K562 (cell line): ENCODE data around the gene PPP1R14C. TPM values are rescaled to one million over a fixed set of nuclear protein-coding genes. Genes with fewer than 3 reads are reported as not detected.

Source experiments
- ARHGAP35 ChIP-seq: fragments of 450-650 bp; IDR thresholded peaks from 2 replicates; pipeline ENCODE4 v1.6.1; 2018; ENCODE audit not compliant: partially characterized antibody
- ATF3 ChIP-seq, 2 experiments: fragments of 450-650 bp in 1 of 2; sonication (generic) in 1 of 2; formaldehyde crosslinking in 1 of 2; IDR thresholded peaks in 1 of 2; conservative IDR thresholded peaks in 1 of 2; 2 replicates each; pipeline versions ENCODE4 v1.6.1 to v1.8.1; 2016 to 2023; ENCODE audit warnings: mild to moderate bottlenecking in 2 of 2, moderate library complexity in 2 of 2, inconsistent platforms in 1 of 2, missing genetic modification reagents in 1 of 2
- CSDE1 ChIP-seq, 2 experiments: fragments of 450-650 bp; IDR thresholded peaks; 2 replicates each; pipeline ENCODE4 v1.6.1; 2016; ENCODE audit warnings: mild to moderate bottlenecking in 1 of 2
- GATA2 ChIP-seq: sonication (generic); formaldehyde crosslinking; IDR thresholded peaks from 2 replicates; pipeline ENCODE4 v1.4.0; 2020; ENCODE audit warnings: mild to moderate bottlenecking, missing genetic modification reagents
- HNRNPL ChIP-seq: fragments of 200-400 bp; formaldehyde crosslinking; IDR thresholded peaks from 2 replicates; pipeline ENCODE4 v1.6.1; 2017; ENCODE audit warnings: low read depth, mild to moderate bottlenecking, low read length
- NR3C1 ChIP-seq: sonication (generic); formaldehyde crosslinking; IDR thresholded peaks from 2 replicates; pipeline ENCODE4 v1.8.1; 2022; ENCODE audit warnings: missing genetic modification reagents
- PRDM10 ChIP-seq: fragments of 450-650 bp; IDR thresholded peaks from 2 replicates; pipeline ENCODE4 v1.6.1; 2018; ENCODE audit not compliant: partially characterized antibody
- ZBTB11 ChIP-seq, 3 experiments: fragments of 200-800 bp in 1 of 3; fragments of 250-450 bp in 1 of 3; fragments of 450-650 bp in 1 of 3; sonication (Bioruptor Pico) in 1 of 3; sonication (Bioruptor generic) in 1 of 3; formaldehyde crosslinking in 1 of 3; IDR thresholded peaks; 2 replicates each; pipeline versions ENCODE4 v1.6.1 to v1.8.0; 2016 to 2022; ENCODE audit warnings: mild to moderate bottlenecking in 2 of 3, missing genetic modification characterization in 2 of 3, missing compliant biosample characterization in 1 of 3, moderate library complexity in 1 of 3
- ZBTB43 ChIP-seq: sonication (generic); formaldehyde crosslinking; IDR thresholded peaks from 2 replicates; pipeline ENCODE4 v1.8.0; 2023; ENCODE audit warnings: mild to moderate bottlenecking, missing genetic modification reagents
- ZC3H8 ChIP-seq: fragments of 450-650 bp; IDR thresholded peaks from 2 replicates; pipeline ENCODE4 v1.6.1; 2017
- ZFP30 ChIP-seq: fragments of 250-450 bp; sonication (Bioruptor Pico); IDR thresholded peaks from 2 replicates; pipeline ENCODE4 v1.8.0; 2022; ENCODE audit warnings: moderate library complexity, mild to moderate bottlenecking, inconsistent platforms, borderline replicate concordance
- ZNF592 ChIP-seq: fragments of 450-650 bp; IDR thresholded peaks from 2 replicates; pipeline ENCODE4 v1.6.1; 2017; ENCODE audit warnings: antibody characterized with exemption, mild to moderate bottlenecking
- polyA plus RNA-seq, 8 experiments: library from polyadenylated mRNA; depleted of rRNA in 4 of 8; stranded (reverse) in 5 of 8; unstranded in 3 of 8; fragments of >200 nt; fragmentation: Nextera tagmentation in 2 of 8; fragmentation: Illumina TruSeq in 1 of 8; extraction: Ambion mirVana in 2 of 8; extraction: Trizol in 1 of 8; gene quantifications; 2 replicates each; pipeline versions ENCODE4 v1.2.1 to v1.2.3, GENCODE V29; 2011 to 2014; ENCODE audit warnings: inconsistent platforms in 1 of 8, missing spikeins in 1 of 8
- total RNA-seq, 7 experiments: library from RNA; depleted of rRNA in 6 of 7; stranded (reverse); fragments of >200 nt in 6 of 7; fragmentation: Illumina TruSeq in 2 of 7; extraction: Trizol in 2 of 7; gene quantifications; 2 replicates each; pipeline versions ENCODE4 v1.2.1 to v1.2.3, GENCODE V29; 2011 to 2021; ENCODE audit warnings: low replicate concordance in 1 of 7

The PPP1R14C gene
- total and polyA plus RNA-seq, 9 of the 15 experiments (the other 6 are each of a cell fraction or from before 2014, with no cell fraction given), result 4.5 to 16.6 (median 11.9) TPM

- no peak for TF ChIP-seq ZFP30
- no peak for TF ChIP-seq GATA2 (CRISPR knock-in tag)
- peak; percentile 93 for TF ChIP-seq ATF3 (IDR thresholded peaks at IDR 0.05)
- TF ChIP-seq ATF3 (CRISPR knock-in tag; conservative IDR thresholded peaks at IDR 0.05), result 0 out of 2 replicates have a peak, but pooled peaks have one; percentile 55
- no peak for TF ChIP-seq HNRNPL
- TF ChIP-seq CSDE1 (IDR thresholded peaks at IDR 0.05), result no peak
- TF ChIP-seq PRDM10, result no peak
- TF ChIP-seq ZBTB43, result no peak
- no peak for TF ChIP-seq NR3C1 (CRISPR knock-in tag)
- no peak for TF ChIP-seq ARHGAP35
- peak; percentile 89 for TF ChIP-seq ZNF592
- no peak for TF ChIP-seq ZC3H8
- TF ChIP-seq ZBTB11 (CRISPR knock-in tag; IDR thresholded peaks at IDR 0.05), result peak in 1 of 3 experiments; percentile 62; a peak in 1 of 6 replicates
Observed at GRCh38 chr6:150293423-150294173, 150.8 kb downstream of the PPP1R14C start (continued).
